Fibroblast of skin of abdomen (primary cell): Measurements from ENCODE around the gene VANGL2. TPM values are rescaled to one million over a fixed set of nuclear protein-coding genes. Genes with fewer than 3 reads are reported as not detected.

Experiments
- DNase-seq: peaks from one replicate; pipeline ENCODE4 v3.0.0-alpha.2; 2013
- polyA plus RNA-seq, 2 experiments: library from polyadenylated mRNA; unstranded; fragments of 120-200 nt; gene quantifications; one replicate each; pipeline ENCODE4 v1.2.1, GENCODE V29; 2013; ENCODE audit not compliant: insufficient read length in 2 of 2

The VANGL2 gene
- polyA plus RNA-seq (2013, experiment 1 of 2; ENCODE audit: insufficient read length): 14.9 TPM
- polyA plus RNA-seq (2013, experiment 2 of 2; ENCODE audit: insufficient read length): 14.6 TPM

DNA sequence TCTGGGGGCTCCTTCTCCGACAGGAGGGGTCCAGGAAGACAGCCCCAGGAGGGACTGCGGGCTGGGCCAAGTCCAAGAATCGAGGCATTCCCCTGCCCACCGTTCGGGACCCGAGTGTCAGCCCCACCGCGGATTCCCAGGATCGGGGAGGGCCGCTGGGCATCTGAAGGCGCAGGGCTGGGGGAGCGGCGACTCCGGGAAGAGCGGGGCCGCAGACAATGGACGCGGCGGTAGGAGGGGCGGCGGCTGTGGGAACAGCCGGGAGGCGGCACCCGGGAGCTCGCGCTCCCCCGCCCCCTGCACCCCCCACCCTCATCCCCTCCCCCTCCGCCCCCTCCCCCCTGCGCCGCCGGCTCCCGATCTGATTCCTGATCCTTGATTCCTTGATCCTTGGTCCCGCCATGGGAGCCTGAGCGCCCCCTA lies at the start of gene VANGL2:
VANGL2 (plus strand) TSS at position 342 of the 423 bp plus-strand sequence. CDS start 15,274 bp downstream, outside the sequence.
- peak; percentile 79 for DNase-seq

DNA sequence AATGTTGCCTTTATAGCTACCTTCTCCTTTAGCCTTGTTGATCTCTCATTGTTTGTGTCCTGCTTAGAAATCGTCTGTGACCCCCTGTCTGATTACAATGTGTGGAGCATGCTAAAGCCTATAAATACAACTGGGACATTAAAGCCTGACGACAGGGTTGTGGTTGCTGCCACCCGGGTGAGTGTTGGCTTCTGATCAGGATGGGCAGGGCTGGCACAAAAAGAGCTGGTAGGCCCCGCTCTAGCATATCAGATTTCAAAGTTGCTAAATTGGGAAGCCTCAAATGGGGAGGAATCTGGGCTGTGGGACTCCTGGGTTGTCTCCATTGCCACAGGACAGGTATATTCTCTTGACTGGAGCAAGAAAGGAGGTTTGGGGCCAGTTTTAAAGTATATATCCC lies 48.7 kb upstream of the VANGL2 start:
- DNase-seq: no peak

DNA sequence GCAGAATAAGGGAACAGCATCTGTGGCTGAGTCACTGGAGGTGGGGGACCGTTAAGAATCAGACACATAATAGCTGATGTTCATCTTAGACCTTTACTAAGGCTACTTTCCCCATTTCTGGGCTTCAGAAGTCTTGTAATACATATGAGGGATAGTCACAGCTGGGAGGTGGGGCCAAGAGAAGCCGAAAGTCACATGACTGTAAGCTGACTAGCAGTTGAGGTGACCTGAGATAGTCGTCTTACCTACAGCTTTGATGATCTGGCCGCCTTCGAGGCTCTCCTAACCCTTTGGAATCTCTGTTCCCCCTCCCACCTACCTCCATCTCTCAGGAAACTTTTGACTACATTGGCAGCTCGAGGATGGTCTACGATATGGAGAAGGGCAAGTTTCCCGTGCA lies 47.8 kb upstream of the VANGL2 start:
- no peak for DNase-seq

DNA sequence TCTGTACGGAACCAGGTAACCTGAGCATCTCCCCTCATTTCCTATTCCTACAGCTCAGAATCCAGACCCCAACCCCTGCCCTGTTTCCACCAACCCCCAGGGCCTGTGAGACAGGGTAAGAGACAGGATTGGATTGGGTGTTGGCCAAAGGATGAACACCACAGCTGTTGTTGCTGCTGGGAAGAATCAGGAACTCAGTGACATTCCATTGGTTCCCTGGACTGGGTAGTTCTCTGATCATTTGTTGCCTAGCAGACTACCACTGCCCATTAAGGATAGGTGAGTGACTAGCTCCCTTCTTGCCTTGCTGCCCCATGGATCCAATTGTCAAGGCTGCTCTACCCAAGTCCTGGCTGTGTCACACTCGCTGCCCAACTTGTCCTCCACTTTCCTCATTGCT lies 47.1 kb upstream of the VANGL2 start:
- no peak for DNase-seq

DNA sequence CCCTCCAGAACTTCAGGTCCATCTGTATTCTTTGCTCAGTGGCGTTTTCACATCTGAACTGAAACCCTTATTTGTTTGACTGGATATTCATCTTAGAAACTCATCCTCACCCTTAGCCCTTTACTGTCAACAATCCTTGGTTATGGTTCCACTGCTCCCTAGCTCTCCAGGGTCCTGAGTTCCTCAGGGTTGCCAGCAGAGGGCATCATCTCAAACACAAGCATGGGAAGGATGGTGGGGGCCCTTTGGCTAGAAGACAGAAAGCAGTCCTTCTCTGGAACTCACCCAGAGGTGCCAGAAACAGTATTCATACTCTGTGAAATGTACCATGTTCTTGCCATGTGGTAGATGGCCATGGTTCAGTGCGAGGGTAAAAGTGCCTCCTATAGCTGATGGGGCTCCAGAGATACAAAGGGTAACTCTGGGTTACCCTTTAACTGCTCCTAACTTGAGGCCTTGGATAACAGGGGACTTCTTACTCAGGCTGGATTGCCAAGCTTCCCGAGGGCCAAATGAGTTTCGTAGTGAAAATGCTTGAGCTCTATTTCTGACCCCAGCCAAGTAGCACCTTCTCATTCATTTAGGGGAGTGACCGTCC lies 45.9 kb upstream of the VANGL2 start:
- DNase-seq: no peak

DNA sequence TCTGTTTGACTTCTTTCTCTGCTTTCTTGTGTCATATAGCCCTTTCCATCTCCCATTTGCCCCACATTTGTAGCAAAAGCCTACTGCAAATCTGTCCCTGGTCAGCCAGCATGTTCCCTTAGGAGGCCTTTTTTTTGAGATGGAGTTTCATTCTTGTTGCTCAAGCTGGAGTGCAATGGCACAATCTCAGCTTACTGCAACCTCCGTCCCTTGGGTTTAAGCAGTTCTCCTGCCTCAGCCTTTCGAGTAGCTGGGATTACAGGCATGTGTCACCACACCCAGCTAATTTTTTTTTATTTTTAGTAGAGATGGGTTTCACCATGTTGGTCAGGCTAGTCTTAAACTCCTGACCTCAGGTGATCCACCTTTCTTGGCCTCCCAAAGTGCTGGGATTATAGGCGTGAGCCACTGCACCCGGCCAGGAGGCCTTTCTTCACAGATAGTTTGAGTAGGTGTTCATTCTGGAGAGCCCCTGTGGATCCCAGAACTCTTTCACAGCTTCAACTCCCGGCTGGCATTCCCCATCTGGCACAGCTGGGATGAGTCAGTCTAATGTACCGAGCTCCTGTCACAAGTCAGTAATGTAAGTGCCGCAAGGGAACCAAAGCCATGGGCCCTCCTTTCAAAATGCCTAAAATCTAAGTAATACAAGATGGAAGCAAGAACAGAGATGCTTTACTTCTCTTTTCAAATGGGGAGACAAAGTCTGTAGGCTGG lies 42.9 kb upstream of the VANGL2 start:
- DNase-seq: no peak

DNA sequence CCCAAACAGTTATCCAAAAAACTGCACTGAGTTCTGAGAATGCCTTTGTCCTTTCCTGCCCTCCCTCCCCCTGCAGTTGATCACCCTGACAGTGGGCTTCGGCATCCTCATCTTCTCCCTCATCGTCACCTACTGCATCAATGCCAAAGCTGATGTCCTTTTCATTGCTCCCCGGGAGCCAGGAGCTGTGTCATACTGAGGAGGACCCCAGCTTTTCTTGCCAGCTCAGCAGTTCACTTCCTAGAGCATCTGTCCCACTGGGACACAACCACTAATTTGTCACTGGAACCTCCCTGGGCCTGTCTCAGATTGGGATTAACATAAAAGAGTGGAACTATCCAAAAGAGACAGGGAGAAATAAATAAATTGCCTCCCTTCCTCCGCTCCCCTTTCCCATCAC lies 42.3 kb upstream of the VANGL2 start:
- DNase-seq: no peak

DNA sequence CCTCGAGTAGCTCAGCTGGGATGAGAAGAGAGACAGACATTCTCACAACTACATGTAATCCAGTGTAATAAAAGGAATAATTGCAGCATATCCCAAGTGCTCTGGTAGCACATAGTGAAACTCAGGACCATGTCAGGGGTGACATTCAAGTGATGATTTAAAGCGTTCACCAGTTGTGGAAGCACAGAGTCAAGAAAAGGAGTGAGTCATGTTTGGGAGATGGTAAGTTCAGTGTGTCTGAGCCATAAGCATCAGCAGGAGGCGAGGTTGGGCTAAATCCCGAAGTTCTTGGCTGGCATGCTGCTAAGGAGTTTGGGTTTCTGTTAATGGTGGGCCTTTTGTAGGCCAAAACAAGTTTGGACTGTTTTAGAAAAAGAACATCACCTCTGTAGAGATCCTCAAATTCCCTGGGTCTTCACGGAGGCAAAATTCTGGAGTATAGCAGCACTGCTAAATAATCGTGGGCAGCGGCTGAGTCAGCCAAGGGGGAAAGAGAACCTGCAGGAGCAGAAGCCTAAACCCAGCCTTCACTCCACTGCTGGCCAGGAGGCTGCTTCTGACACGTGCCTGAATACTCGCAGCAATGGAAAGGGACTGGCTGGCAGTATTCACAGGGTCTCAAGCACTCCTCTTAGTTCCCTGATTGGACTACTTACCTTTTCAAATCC lies 40.7 kb upstream of the VANGL2 start:
- DNase-seq: no peak

DNA sequence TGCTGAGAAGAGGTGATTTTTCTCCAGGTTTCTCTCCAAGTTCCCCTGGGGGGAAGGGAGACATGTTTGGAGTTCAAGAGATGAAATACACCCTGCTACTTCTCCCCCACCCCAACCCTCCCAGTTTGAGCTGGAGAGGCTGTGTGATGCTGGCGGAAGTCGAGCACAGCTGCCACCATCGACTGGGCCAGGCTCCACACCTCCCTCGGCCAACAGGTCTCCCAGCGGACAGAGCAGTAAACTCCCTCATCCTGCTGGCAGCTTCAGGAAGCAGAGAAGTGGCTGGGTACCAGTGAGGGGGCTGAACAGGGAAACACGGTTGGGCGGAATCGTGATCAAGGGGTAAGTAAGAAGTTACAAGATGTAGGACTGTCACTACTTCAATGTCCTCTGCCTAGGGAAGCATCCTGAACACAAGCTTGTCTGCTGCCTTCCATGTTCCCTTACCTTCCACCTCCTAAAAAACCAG lies 40.1 kb upstream of the VANGL2 start:
- DNase-seq: no peak

DNA sequence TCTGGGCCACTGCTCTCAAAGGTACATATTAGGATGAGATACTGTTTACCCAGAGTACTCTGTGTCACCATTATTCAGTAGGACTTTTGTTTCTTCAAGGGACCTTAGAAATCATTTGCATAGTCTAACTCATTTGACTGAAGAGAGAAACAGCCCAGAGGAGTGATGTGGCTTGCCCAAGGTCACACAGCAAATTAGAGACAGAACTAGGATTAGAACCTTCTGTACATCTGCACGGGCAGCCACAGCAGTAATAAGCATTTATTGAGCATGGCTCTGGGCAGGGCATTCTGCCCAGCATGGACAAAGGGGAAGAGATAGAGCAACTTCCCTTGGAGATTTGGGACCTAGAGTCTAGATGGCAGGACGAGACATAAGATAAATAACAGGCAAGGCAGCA lies 39.2 kb upstream of the VANGL2 start:
- DNase-seq: no peak

DNA sequence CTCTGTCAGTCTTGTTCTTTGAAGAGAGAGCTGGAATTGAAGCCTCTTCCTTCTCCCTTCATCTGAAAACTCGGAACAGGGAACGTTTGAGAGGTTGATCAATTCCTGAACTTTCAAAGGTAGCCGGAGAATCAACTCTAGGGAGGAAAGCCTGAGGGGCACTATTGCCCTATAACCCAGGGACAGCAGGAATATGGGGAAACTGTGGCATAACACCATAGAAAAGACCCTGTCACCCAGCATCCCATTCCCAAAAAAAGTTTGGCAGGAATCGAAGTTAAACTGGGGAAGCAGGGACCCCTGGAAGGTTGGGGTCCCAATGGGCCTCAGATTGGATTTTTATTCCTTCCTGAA lies 38.6 kb upstream of the VANGL2 start:
- DNase-seq: no peak

DNA sequence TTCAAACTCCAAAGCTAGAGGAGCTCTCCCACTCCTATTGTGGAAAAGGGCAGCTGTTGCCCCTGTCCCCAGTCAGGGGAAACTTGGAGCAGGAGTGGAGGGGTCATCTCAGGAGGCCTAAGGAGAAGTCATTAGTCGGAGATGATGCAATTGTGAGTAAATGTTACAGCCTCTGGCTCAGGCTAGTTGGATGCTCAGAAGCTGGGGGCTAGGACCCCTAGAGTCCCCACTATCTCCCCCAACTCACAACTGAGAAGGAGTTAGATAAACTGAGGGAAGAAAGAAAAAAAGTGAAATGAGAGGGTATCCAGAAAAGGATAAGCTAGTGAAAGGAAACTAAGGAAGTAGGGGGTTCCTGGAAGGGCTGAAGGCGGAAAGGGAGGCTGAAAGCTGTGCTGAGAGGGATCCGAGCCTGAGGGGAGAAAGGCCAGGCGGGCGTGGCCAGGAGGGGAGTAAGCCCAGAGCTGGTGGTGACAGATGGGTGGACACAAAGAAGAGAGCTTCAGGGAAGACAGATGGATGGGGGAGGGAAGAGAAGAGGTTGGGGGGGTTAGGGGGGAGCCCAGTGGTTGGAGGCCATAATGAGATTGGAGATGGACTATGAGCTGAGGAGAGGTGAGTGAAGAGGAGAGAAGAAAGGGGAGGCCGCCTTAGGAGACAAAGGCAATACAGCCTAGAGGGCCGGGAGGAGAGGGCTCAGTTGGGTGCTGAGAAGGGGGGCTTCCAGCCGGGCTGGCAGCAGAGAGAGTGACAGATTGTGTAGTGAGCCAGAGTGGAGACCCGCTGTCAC lies 38.0 kb upstream of the VANGL2 start:
- no peak for DNase-seq

DNA sequence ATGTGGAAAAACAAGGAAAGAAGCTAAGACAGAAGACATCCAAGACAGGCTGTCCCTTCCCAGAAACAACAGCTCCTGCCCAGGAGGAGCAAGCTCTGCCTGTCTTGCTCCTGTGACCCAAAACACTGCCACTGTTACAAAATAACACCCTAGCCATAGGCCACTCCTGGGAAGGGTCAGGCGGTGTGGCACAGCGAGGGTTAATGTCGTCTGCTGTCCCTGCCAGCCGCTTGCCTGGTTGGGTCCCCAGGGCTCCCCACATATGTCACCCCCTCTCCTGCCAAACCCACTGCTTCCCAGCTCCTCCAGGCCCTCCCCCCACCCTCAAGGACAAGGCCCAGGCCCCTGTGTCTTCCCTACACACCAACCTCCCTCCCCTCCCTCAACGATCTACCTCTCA lies 37.4 kb upstream of the VANGL2 start:
- no peak for DNase-seq

DNA sequence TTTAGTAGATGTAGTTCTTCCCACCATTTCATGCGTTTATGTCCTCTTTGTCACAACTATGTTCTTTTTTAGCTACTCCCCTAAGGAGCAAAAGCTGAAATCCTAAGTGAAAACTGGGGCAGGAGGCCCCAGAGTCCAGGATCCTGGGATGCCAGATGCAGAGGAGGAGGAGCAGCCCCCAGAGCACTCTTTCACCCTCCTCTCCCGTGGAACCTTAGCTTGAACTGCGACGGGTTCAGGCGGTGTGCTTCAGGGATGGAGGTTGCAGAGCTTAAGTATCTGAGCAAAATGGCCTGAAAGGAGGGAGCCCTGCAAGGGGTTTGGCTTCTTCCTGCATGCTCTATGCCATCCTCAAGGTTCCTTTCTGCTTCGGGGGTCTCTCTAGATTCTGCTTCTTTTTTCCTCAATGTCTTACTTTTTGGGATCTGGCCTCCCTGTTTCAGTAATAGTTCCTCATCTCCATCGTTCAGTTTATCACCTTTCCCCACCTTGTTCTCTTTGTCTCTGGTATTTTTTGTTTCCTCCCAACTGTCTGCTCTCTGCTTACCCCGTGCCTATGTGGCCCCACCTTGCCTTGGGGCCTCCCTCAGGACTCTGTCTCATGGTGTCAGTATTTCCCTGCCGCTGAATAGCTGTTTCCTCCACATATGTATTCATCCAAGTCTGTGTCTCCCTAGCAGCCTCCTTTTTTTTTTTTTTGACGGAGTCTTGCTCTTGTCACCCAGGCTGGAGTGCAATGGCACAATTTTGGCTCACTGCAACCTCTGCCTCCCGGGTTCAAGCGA lies 36.2 kb upstream of the VANGL2 start:
- DNase-seq: no peak

DNA sequence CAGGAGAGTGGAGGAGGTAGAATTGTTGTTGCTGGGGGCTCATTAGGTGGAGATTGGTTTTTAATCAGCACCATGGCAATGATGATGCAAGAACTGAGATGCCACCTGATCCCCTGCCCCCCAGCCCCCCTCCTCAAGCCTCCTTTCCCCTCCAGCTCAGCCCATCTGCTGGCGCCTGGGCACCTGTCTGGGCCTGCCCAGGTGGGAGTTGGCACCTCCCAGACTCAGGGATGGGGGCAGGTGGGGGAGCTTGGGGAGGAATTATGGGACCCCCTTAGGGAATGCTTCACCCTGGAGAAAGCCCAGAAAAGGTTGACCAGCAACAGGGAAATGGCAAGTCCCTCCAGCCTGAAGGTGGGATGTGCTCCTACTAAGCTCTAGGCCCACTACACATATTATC lies 35.0 kb upstream of the VANGL2 start:
- DNase-seq: no peak

DNA sequence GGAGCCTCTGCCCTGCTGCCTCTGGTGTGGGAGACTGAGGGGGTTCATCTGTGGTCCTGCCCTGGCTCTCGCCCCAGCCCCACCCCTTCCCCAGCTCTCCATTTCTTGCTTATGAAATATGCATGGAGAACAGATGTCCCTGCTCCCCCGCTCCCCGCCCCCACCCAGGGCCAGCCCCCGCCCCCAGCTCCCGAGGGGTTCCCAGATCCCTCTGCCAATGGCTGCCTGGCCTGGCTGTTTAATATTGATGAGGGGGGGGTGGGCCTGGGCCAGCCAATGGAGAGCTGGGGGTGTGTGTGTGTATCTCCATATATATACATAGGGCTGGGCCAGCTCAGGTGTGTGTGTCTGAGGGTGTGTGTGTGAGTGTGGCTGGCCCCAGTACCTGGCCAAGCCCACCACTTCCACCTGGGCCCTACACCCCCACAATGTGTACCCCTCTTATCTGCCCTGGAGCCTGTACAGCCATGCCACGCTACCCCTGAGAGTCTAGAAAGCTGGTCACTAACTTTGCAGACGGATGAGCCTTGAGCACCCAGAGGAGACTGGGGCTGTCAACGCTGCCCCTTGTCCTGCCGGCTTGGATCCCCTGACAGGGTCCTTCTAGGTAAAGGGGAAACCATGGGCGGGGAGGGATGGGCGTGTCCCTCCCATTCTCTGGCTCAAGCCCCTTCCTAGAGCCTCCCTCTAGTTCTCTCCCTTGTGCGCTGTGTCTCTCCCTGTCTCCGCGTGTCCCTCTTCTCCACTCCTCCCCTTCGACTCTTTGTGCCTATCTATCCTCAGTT lies 33.4 kb upstream of the VANGL2 start, which contains the start of gene NHLH1:
NHLH1 (plus strand) TSS at position 341 of the 785 bp plus-strand sequence. CDS start 3,661 bp downstream, outside the sequence.
- DNase-seq: no peak

DNA sequence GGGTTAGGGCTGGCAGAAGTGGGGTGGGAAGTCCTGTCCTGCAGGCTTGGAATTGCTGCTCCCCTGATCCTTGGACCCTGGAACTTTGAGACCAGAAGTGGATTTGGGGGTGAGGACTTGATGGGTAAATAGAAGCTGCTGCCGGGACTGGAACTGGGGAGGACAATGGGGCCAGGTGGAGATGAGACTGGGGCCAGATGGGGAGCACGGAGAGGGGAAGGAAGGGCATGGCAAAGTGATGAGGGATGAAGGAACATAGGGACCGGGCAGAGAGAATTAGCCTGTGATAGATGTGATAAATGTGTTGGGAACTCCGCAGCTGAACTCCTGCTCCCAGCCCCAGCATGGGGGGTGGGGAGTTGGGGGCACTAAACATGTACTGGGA lies 32.9 kb upstream of the VANGL2 start:
- no peak for DNase-seq

DNA sequence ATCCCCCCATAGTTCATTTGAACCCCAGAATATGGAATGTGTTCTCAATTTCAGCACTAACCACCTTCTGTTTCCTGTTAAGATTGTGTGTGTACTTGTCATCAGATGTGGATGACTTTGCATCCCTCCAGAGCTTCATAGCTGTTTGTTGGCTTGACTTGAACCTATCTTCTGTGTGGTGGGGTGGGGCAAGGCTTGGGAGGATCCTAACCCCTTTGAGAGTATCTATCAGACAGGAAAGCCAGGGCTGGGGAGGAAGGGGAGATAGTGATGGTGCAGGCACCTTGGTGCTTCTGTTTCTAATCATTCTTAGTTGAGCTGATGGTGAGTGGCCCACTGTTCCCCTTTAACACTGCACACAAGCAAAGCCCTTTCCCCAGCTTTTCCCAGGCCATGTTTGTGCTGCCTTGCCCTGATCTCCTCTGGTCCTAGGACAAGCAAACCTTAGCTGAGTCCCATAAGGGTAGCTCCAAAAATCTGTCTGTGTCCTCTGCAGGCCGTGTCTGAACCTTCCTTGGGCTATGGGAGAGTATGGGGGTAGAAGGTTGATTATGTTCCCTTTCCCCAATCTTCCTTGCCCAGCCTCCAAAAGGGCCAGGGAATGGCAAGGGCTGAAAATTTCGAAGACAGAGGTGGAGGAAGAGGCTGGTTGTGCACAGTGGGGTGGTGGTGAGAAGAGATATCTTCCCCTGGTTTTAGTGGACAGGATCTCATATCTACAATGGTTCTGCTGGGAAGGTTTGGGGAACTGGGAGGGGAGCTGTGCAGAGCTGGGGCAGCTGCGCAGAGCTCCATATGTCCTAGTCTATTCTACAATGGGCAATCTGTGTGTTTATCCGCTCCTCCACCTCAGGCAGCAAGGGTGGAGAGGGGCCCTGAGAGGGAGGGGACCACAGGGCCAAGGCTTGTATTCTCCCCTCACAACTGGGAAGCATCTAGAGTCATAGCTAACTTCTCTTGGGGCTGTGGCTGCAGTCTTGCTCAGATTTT lies 32.1 kb upstream of the VANGL2 start:
- DNase-seq: no peak

DNA sequence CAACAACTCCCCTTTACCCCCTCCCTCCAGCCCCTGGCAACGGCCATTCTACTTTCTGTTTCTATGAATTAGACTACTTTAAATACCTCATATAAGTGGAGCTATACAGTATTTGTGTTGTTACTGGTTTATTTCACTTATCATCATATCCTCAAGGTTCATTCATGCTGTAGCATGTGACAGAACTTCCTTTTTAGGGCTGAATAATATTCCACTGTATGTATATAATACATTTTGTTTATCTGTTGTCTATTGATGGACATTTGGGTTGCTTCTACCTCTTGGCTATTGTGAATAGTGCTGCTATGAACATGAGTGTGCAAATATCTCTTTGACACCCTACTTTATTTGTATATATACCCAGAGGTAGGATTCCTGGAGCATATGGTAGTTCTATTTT lies 31.3 kb upstream of the VANGL2 start:
- DNase-seq: no peak
